Measurements from ENCODE around the gene ASB10.

ASB10 gene

GRCh38 chr7:151173386-151174245 is 13.4 kb downstream of the ASB10 start:
- no peak for DNase-seq
- no peak for TF ChIP-seq GATA1 (IDR thresholded peaks at IDR 0.05; ENCODE audit: low read depth, low read length)
- no peak for TF ChIP-seq POLR2A (IDR thresholded peaks at IDR 0.05; ENCODE audit: low read length)

GRCh38 chr7:151172273-151173141 is 14.5 kb downstream of the ASB10 start:
- no peak for TF ChIP-seq GATA1 (IDR thresholded peaks at IDR 0.05; ENCODE audit: low read depth, low read length)
- TF ChIP-seq POLR2A (IDR thresholded peaks at IDR 0.05; ENCODE audit: low read length): no peak
- DNase-seq: peak; percentile 81 to 91

GRCh38 chr7:151168787-151169162 is 18.3 kb downstream of the ASB10 start:
- DNase-seq: no peak
- TF ChIP-seq GATA1 (IDR thresholded peaks at IDR 0.05; ENCODE audit: low read depth, low read length) (no peak), POLR2A (IDR thresholded peaks at IDR 0.05; ENCODE audit: low read length) (no peak)

- no peak for TF ChIP-seq GATA1 (IDR thresholded peaks at IDR 0.05; ENCODE audit: low read depth, low read length)
- no peak for TF ChIP-seq POLR2A (IDR thresholded peaks at IDR 0.05; ENCODE audit: low read length)
- peak; percentile 64 to 71 for DNase-seq
These were observed 18.9 kb downstream of the ASB10 start for GRCh38 chr7:151168003-151168786.

- DNase-seq: no peak
- no peak for TF ChIP-seq GATA1 (IDR thresholded peaks at IDR 0.05; ENCODE audit: low read depth, low read length)
- no peak for TF ChIP-seq POLR2A (IDR thresholded peaks at IDR 0.05; ENCODE audit: low read length)
These were observed 19.7 kb downstream of the ASB10 start, which contains the start of gene GBX1 for GRCh38 chr7:151167197-151167961. Gene GBX1, minus strand, starts transcription at chr7:151167694. Its CDS starts 146 bp downstream, at chr7:151167548.

- no peak for TF ChIP-seq POLR2A (IDR thresholded peaks at IDR 0.05; ENCODE audit: low read length)
- TF ChIP-seq GATA1 (IDR thresholded peaks at IDR 0.05; ENCODE audit: low read depth, low read length): no peak
- DNase-seq: no peak
These were observed 20.3 kb downstream of the ASB10 start for GRCh38 chr7:151166629-151167196.

- TF ChIP-seq POLR2A (IDR thresholded peaks at IDR 0.05; ENCODE audit: low read length): no peak
- TF ChIP-seq GATA1 (IDR thresholded peaks at IDR 0.05; ENCODE audit: low read depth, low read length): no peak
These were observed 25.3 kb downstream of the ASB10 start for GRCh38 chr7:151161757-151162156.

GRCh38 chr7:151157645-151158329 is 29.3 kb downstream of the ASB10 start:
- TF ChIP-seq GATA1 (IDR thresholded peaks at IDR 0.05; ENCODE audit: low read depth, low read length) (no peak), POLR2A (IDR thresholded peaks at IDR 0.05; ENCODE audit: low read length) (no peak)
- no peak for DNase-seq

More at GRCh38 chr7:151161757-151162156, 25.3 kb downstream of the ASB10 start:
- DNase-seq: no peak

GRCh38 chr7:151152643-151153513 is 34.2 kb downstream of the ASB10 start:
- no peak for DNase-seq
- TF ChIP-seq POLR2A (IDR thresholded peaks at IDR 0.05; ENCODE audit: low read length) (no peak), GATA1 (IDR thresholded peaks at IDR 0.05; ENCODE audit: low read depth, low read length) (no peak)

GRCh38 chr7:151150388-151150787 is 36.7 kb downstream of the ASB10 start:
- DNase-seq: no peak
- TF ChIP-seq POLR2A (IDR thresholded peaks at IDR 0.05; ENCODE audit: low read length) (no peak), GATA1 (IDR thresholded peaks at IDR 0.05; ENCODE audit: low read depth, low read length) (no peak)

Data from erythroblast (primary cell).